Mucosa of gallbladder (tissue), 1 donor: ENCODE results near the gene DOK5. TPM values are rescaled to one million over a fixed set of nuclear protein-coding genes. Genes with fewer than 3 reads are reported as not detected.

Source experiments
- DNase-seq: peaks from one replicate; pipeline ENCODE4 v3.0.0-alpha.2; 2020; ENCODE audit warnings: low spot score
- total RNA-seq: library from RNA; stranded (reverse); gene quantifications from one replicate; pipeline ENCODE4 v1.2.1, GENCODE V29; 2021
- donor health status: DM: no; HTN: no; CAD: no.

DOK5 gene
- total RNA-seq, 1 donor from 2014 or later, result 15.5 TPM

- no peak for DNase-seq
Measured at GRCh38 chr20:54559890-54560289, 84.5 kb downstream of the DOK5 start.

- DNase-seq, result no peak
Measured at GRCh38 chr20:54560357-54560756, 85.0 kb downstream of the DOK5 start.

GRCh38 chr20:54565255-54565654, 89.9 kb downstream of the DOK5 start:
- no peak for DNase-seq

GRCh38 chr20:54566031-54566688, 90.8 kb downstream of the DOK5 start:
- DNase-seq, result no peak

DNA sequence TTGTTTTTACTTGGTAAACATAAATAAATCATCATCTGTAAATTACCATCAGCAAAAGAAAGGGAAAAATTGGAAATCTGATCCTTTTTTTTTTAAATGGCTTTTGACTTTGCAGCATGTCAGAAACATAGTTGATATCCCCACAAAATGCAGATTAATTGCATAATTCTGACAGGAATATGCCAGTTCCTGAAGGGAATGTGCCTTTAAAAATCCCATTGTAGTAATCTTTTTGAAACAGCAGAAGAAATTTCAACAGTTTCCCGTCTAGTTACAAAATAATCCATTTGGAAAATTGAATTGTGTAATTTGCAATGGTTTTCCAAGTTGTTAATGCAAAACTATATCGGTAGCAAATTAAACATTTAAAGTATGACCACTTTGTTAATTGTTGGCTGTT, 95.2 kb downstream of the DOK5 start:
- no peak for DNase-seq

- DNase-seq, result no peak
Measured at GRCh38 chr20:54572665-54573435, 97.5 kb downstream of the DOK5 start.

DNA sequence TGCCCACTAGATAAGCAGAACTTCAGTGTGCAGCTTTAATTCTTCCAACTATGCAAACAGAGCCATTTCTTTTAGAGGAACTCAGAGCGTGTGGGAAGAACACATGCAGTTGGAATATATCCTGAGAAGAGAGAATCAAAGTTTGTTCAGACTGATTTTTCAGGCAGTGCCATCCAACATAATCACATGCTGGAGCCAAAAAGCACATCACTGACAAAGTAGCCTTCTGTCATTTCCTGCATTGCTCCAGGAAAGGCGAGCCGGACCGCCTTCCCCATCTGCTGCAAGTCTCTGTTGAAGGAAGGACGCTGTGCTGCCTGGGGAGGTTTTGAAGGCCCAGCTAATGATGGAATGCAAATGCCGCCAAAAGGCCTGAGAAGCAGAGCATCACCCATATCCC, 98.4 kb downstream of the DOK5 start:
- no peak for DNase-seq

- no peak for DNase-seq
Measured at GRCh38 chr20:54576518-54576917, 101.1 kb downstream of the DOK5 start.

- DNase-seq, result no peak
Measured at GRCh38 chr20:54577637-54578036, 102.2 kb downstream of the DOK5 start.

GRCh38 chr20:54585217-54585616, 109.8 kb downstream of the DOK5 start:
- DNase-seq, result no peak

- DNase-seq, result no peak
Measured at GRCh38 chr20:54587408-54587807, 112.0 kb downstream of the DOK5 start.

- DNase-seq, result no peak
Measured at GRCh38 chr20:54589402-54590030, 114.1 kb downstream of the DOK5 start.

DNA sequence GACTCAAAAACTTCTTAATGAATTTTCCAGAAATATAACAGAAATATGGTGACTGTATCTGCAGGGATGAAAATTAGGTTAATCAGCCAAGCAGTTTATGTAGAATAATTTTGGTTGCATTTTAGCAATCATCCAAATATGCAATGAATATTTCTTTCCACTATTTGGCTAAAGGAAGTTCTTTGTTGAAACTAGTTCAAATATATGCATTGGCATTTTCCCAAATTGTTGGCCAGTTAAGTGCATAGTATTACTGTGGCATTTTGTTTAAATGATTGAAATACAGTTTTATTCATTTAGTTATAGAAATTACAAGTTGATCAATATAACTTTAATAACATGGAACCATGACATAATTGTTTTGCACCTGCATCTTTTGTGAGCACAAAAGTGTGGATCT, 115.5 kb downstream of the DOK5 start:
- DNase-seq, result no peak

- DNase-seq, result no peak
Measured at GRCh38 chr20:54596651-54597050, 121.3 kb downstream of the DOK5 start.

DNA sequence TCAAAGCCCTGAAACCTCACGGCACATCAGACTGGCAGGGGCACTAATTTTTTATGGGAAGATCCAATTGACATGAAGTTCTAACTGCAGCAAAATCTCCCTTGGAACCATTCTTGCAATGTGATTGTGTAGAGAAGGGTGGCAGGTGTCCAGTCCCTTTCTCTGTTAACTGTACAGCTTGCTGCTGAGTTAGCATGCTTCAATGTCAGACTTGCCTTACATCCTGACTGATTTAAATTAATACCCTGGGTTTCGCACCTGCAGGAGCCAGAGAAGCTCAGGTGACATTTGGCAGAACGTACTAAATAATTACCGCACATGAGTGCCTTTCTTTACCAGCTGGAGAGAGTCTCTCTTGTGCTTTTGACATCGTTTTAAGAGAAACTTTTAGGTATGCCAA, 123.0 kb downstream of the DOK5 start:
- no peak for DNase-seq

GRCh38 chr20:54600634-54601033, 125.2 kb downstream of the DOK5 start:
- peak; percentile 25 for DNase-seq

DNA sequence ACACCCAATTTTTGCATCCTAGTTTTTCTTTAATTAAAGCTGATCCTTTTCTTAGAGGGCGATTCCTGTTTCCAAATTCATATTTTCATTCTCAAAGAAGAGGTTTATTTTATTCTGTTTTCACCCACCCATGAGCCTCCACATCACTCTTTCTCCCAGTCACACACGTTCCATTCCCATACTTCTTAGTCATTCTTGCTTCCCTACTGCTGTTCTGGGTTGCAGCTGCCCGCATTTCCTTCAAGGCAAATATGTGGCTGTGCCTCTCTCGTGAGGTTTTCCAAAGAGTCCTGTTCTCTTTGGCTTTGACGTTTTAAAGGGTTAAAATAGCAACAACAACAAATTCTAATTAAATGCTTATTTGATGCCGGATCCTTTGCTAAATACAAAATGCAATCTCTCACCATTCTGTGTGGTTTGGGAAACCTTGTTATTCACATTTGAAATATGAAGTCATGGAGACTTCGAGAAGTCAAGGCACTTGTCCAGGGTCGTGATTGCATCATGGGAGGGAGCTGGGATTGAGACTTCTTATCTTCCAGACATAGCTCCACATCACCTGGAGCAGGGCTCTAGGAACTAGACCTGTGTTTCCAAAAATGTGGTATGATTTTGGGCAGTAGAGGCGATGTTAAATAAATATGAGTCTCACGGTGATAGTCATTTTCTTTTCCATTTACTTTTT, 126.6 kb downstream of the DOK5 start:
- no peak for DNase-seq

GRCh38 chr20:54605319-54605718, 129.9 kb downstream of the DOK5 start:
- DNase-seq, result no peak

GRCh38 chr20:54606380-54606779, 131.0 kb downstream of the DOK5 start:
- no peak for DNase-seq

DNA sequence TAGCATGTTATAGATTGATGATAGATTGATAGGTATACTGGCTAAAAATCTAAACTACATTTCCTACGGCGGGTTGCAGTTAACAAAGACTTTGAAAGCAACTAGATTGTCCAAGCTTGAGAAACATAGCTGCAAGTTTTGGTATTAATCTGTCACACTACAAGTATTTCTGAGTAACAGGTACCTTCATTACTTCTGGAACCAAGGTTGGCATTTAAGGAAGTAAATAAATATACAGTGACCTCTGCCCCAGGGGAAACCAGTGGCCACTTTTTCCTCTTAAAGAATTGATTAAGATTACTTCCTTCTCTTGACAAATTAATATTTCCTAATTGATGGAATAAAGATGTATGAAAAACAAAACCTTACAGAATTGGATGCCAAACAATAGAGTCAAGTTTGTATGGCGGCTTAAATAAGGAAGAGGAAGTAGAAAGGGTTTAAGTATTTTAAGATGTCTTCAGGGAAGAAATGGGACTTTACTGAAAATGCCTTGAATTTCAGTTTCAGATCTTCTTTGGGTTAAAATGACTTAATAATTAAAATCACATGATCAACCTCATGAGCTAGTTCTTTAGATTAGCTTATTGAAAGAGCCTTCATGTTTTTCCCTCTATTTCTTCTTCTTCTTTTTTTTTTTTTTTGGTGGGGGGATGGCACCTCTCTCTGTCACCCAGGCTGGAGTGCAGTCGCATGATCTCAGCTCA, 132.8 kb downstream of the DOK5 start:
- DNase-seq, result no peak

DNA sequence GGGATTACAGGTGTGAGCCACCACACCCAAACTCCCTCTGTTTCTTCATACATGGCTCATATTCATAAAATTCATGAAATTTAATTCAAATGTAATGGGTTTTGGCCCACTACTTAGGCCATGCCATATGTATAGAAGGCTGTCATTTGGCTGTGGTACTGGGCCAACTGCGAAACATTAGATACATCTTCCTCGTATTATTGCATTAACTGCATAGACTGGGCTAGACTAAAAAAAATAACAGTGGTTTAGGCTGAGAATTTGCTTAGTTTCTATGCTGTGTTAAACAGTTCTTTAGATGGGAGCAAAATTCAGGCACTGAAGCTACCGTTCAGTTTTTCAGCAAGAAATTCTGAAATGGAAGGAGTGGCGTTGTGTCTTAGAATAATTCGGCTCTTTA, 133.6 kb downstream of the DOK5 start:
- DNase-seq, result no peak
